AG04450 (cell line): Measurements from ENCODE around the gene DNMBP. TPM values are rescaled to one million over a fixed set of nuclear protein-coding genes. Genes with fewer than 3 reads are reported as not detected.

Experiments used
- CTCF ChIA-PET: fragments of 300-600, 350-600 bp; formaldehyde crosslinking; extraction: SDS; loops from one replicate; lab custom pipeline; 2022; ENCODE audit warnings: antibody characterized with exemption, inconsistent platforms; lab: Charles Lee
- POLR2A ChIA-PET: fragments of 350-600 bp; formaldehyde crosslinking; extraction: SDS; loops from one replicate; lab custom pipeline; 2021; ENCODE audit warnings: antibody characterized with exemption, inconsistent platforms; lab: Yijun Ruan, JAX
- DNase-seq: peaks from one replicate; pipeline ENCODE4 v3.0.0-alpha.2; 2011; ENCODE audit warnings: low read depth, low spot score
- H3K27ac ChIP-seq: one replicate; pipeline ENCODE4 v1.5.1; 2012; ENCODE audit warnings: low read depth, low read length, control low read depth
- H3K27me3 ChIP-seq: one replicate; pipeline ENCODE4 v1.6.0; 2012; ENCODE audit warnings: low read length; ENCODE audit not compliant: control insufficient read depth, insufficient read depth
- H3K4me3 ChIP-seq: 2 replicates; pipeline ENCODE4 v1.5.1; 2011; ENCODE audit warnings: mild to moderate bottlenecking, low read depth, low read length, control low read depth
- H3K9me3 ChIP-seq: 2 replicates; pipeline ENCODE4 v1.5.1; 2012; ENCODE audit warnings: low read length; ENCODE audit not compliant: control insufficient read depth, insufficient read depth
- CTCF ChIP-seq: IDR thresholded peaks from 2 replicates; pipeline ENCODE4 v1.5.1; 2011; ENCODE audit warnings: low read depth, low read length, control low read depth, inconsistent platforms
- polyA plus RNA-seq: library from polyadenylated mRNA; depleted of rRNA; stranded (reverse); fragments of >200 nt; gene quantifications from 2 replicates; pipeline ENCODE4 v1.2.3, GENCODE V29; 2011

The DNMBP gene
- polyA plus RNA-seq, 1 experiment = 18.2 TPM

GRCh38 chr10:99883523-99883922 is 126.2 kb downstream of the DNMBP start:
- no peak for DNase-seq
- Histone ChIP-seq H3K27me3 (no peaks in the 10 kb centered on the region), H3K4me3 (no peak overlapping the region), H3K9me3 (no peaks in the 10 kb centered on the region), H3K27ac (no peak overlapping the region)
- POLR2A ChIA-PET = interaction anchor here (0.6 kb wide), 1 partner anchor 1184 kb away, joined by 3 read pairs; no protein-coding TSS in a partner anchor
- CTCF ChIA-PET = interaction anchor here (0.5 to 0.7 kb wide), 3 partner anchors 164 to 880 kb away, joined by 4 to 7 read pairs (median 6); no protein-coding TSS in a partner anchor
- no peak for TF ChIP-seq CTCF

- ChIA-PET POLR2A (no interaction called here), CTCF (interaction anchor here (2.2 kb wide), 1 partner anchor 164 kb away, joined by 5 read pairs; no protein-coding TSS in a partner anchor)
- DNase-seq = no peak
- Histone ChIP-seq H3K4me3 (no peak overlapping the region), H3K9me3 (no peaks in the 10 kb centered on the region), H3K27ac (no peak overlapping the region), H3K27me3 (no peaks in the 10 kb centered on the region)
- TF ChIP-seq CTCF = no peak
Observed at GRCh38 chr10:99881371-99881770, 128.4 kb downstream of the DNMBP start.

GRCh38 chr10:99880080-99880835 is 129.5 kb downstream of the DNMBP start:
- ChIA-PET CTCF (interaction anchor here (0.8 to 2.2 kb wide), 3 partner anchors 9 to 166 kb away, joined by 5 read pairs; no protein-coding TSS in a partner anchor), POLR2A (no interaction called here)
- Histone ChIP-seq H3K27me3 (no peaks in the 10 kb centered on the region), H3K9me3 (no peaks in the 10 kb centered on the region), H3K27ac (no peak overlapping the region), H3K4me3 (no peak overlapping the region)
- no peak for TF ChIP-seq CTCF
- DNase-seq = no peak

GRCh38 chr10:99875473-99875872 is 134.3 kb downstream of the DNMBP start:
- no peak for TF ChIP-seq CTCF

More at GRCh38 chr10:99875473-99875872, 134.3 kb downstream of the DNMBP start:
- Histone ChIP-seq H3K4me3 (no peak overlapping the region), H3K27me3 (no peaks in the 10 kb centered on the region), H3K9me3 (no peaks in the 10 kb centered on the region), H3K27ac (no peak overlapping the region)
- no peak for DNase-seq
- ChIA-PET POLR2A (no interaction called here), CTCF (no interaction called here)
